HEK293 (cell line): ENCODE measurements around the gene CDKL5.
A peak's percentile ranks its signal among the peaks of the same experiment; 100 is the strongest.

ENCODE experiments used
- CTCF ChIA-PET: fragments of 350-600 bp; formaldehyde crosslinking; extraction: SDS; loops from one replicate; lab custom pipeline; 2021; ENCODE audit warnings: antibody characterized with exemption; lab: Yijun Ruan, JAX
- POLR2A ChIA-PET: fragments of 300-600 bp; formaldehyde crosslinking; extraction: SDS; loops from one replicate; lab custom pipeline; 2020; ENCODE audit warnings: antibody characterized with exemption, inconsistent platforms; lab: Yijun Ruan, JAX
- H3K27ac ChIP-seq: fragments of 200-500 bp; sonication (Bioruptor generic); 2 replicates; pipeline ENCODE4 v1.5.1; 2014; ENCODE audit warnings: low read depth, low read length, control low read depth, inconsistent platforms; ENCODE audit errors: extremely low read depth
- H3K36me3 ChIP-seq, 2 experiments: fragments of 200-500 bp in 1 of 2; sonication (Bioruptor generic) in 1 of 2; 1 replicate in 1 of 2; 2 replicates in 1 of 2; pipeline ENCODE4 v1.5.1; 2014 to 2017; ENCODE audit warnings: inconsistent platforms in 2 of 2, low read length in 2 of 2; ENCODE audit not compliant: control insufficient read depth in 2 of 2, insufficient read depth in 1 of 2
- H3K4me1 ChIP-seq: fragments of 200-500 bp; sonication (Bioruptor generic); 2 replicates; pipeline ENCODE4 v1.5.1; 2014; ENCODE audit warnings: mild to moderate bottlenecking, low read length, inconsistent platforms; ENCODE audit not compliant: control insufficient read depth, insufficient read depth
- H3K4me3 ChIP-seq: 2 replicates; pipeline ENCODE4 v1.5.1; 2011; ENCODE audit warnings: low read depth, mild to moderate bottlenecking, control low read depth, low read length, moderate library complexity
- H3K9me3 ChIP-seq: fragments of 200-500 bp; sonication (Bioruptor generic); 2 replicates; pipeline ENCODE4 v1.5.1; 2014; ENCODE audit warnings: low read depth, low read length, inconsistent platforms; ENCODE audit not compliant: control insufficient read depth, insufficient read depth
- HOXD13 ChIP-seq: sonication (generic); formaldehyde crosslinking; IDR thresholded peaks from 2 replicates; pipeline ENCODE4 v1.8.0; 2022; ENCODE audit warnings: missing genetic modification reagents, borderline replicate concordance
- MYNN ChIP-seq: fragments of 450-650 bp; formaldehyde crosslinking; IDR thresholded peaks from 2 replicates; pipeline ENCODE4 v1.5.1; 2016; ENCODE audit warnings: missing biosample characterization, missing genetic modification characterization, borderline replicate concordance
- OSR2 ChIP-seq: fragments of 450-650 bp; formaldehyde crosslinking; IDR thresholded peaks from 2 replicates; pipeline ENCODE4 v1.5.1; 2016; ENCODE audit warnings: missing biosample characterization, missing genetic modification characterization
- SALL2 ChIP-seq: fragments of 450-650 bp; formaldehyde crosslinking; IDR thresholded peaks from 2 replicates; pipeline ENCODE4 v1.5.0; 2017; ENCODE audit warnings: missing biosample characterization, mild to moderate bottlenecking, missing genetic modification characterization, borderline replicate concordance
- SP3 ChIP-seq: fragments of 450-650 bp; formaldehyde crosslinking; IDR thresholded peaks from 2 replicates; pipeline ENCODE4 v1.5.1; 2016; ENCODE audit warnings: missing biosample characterization, missing genetic modification characterization
- ZNF146 ChIP-seq: fragments of 450-650 bp; formaldehyde crosslinking; IDR thresholded peaks from 2 replicates; pipeline ENCODE4 v1.5.1; 2016; ENCODE audit warnings: missing biosample characterization, missing genetic modification characterization
- ZNF169 ChIP-seq: fragments of 450-650 bp; formaldehyde crosslinking; IDR thresholded peaks from 2 replicates; pipeline ENCODE4 v1.5.1; 2016; ENCODE audit warnings: missing biosample characterization, missing genetic modification characterization
- ZNF24 ChIP-seq: fragments of 450-650 bp; formaldehyde crosslinking; IDR thresholded peaks from 2 replicates; pipeline ENCODE4 v1.5.1; 2016; ENCODE audit warnings: missing biosample characterization, missing genetic modification characterization
- ZNF510 ChIP-seq: fragments of 450-650 bp; formaldehyde crosslinking; IDR thresholded peaks from 2 replicates; pipeline ENCODE4 v1.5.1; 2018; ENCODE audit warnings: mild to moderate bottlenecking, missing genetic modification characterization, missing biosample characterization; ENCODE audit not compliant: insufficient replicate concordance
- ZNF544 ChIP-seq: fragments of 450-650 bp; formaldehyde crosslinking; IDR thresholded peaks from 2 replicates; pipeline ENCODE4 v1.5.0; 2017; ENCODE audit warnings: missing biosample characterization, missing genetic modification characterization
- ZNF654 ChIP-seq: fragments of 450-650 bp; formaldehyde crosslinking; IDR thresholded peaks from 2 replicates; pipeline ENCODE4 v1.5.1; 2016; ENCODE audit warnings: low read depth, missing biosample characterization, missing genetic modification characterization
- ZNF701 ChIP-seq: fragments of 450-650 bp; formaldehyde crosslinking; IDR thresholded peaks from 2 replicates; pipeline ENCODE4 v1.5.1; 2016; ENCODE audit warnings: missing biosample characterization, missing genetic modification characterization
- TF ChIP-seq, protein P1 (sequence below): fragments of 450-650 bp; formaldehyde crosslinking; conservative IDR thresholded peaks from 2 replicates; pipeline ENCODE4 v1.5.1; 2016; ENCODE audit warnings: low read depth, missing biosample characterization, missing genetic modification characterization
- TF ChIP-seq, protein P2 (sequence below): fragments of 450-650 bp; formaldehyde crosslinking; IDR thresholded peaks from 2 replicates; pipeline ENCODE4 v1.5.1; 2016; ENCODE audit warnings: missing biosample characterization, missing genetic modification characterization, borderline replicate concordance
- TF ChIP-seq, protein P3 (sequence below): fragments of 450-650 bp; formaldehyde crosslinking; IDR thresholded peaks from 2 replicates; pipeline ENCODE4 v1.5.1; 2016; ENCODE audit warnings: missing biosample characterization, missing genetic modification characterization
- TF ChIP-seq, protein P4 (sequence below): fragments of 450-650 bp; formaldehyde crosslinking; IDR thresholded peaks from 2 replicates; pipeline ENCODE4 v1.5.1; 2017; ENCODE audit warnings: missing biosample characterization, missing genetic modification characterization
- TF ChIP-seq, protein P5 (sequence below): fragments of 450-650 bp; formaldehyde crosslinking; IDR thresholded peaks from 2 replicates; pipeline ENCODE4 v1.5.1; 2016; ENCODE audit warnings: missing biosample characterization, missing genetic modification characterization

The CDKL5 gene

DNA sequence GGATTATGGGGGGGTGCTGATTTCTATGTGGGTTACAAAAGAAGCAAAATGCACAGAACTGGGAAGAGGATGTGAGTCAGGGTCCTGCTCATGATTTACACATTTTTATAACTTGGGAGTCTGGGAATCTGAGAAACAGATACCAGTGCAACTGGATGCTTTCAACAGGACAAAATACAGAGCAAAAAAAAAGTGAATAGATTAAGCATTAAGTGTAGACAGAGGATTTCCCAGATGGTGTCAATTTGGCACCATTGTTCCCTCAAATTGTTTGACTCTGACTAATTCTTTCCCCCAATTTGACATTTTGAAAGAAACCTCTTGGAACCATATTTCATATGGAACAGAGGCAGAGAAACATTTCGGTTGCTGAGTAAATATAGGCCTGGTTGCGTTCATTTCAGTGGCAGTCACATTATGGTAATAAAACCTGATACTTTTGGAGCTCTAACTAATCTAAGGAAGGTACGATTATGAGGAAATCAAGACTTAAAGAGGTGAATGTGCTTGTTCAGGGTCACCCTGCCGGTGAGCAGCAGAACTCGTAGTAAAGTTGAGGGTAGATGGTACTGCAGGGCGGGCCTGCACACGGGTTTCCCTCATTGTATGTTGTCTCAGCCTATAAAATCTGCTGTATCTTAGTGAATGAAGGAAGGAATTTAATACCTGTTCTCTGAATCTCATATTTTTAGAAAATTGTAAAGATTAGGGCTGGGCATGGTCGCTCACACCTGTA, 18.7 kb upstream of the CDKL5 start:
- H3K4me1 ChIP-seq = no peaks in the 10 kb centered on the region
- ChIA-PET CTCF (interaction anchor here (0.6 kb wide), 1 partner anchor 1285 kb away, joined by 3 read pairs; no protein-coding TSS in a partner anchor), POLR2A (no interaction called here)
- no peak overlapping the region for H3K27ac ChIP-seq
- no peaks in the 10 kb centered on the region for H3K9me3 ChIP-seq
- H3K4me3 ChIP-seq = no peak overlapping the region
- no peak for TF ChIP-seq SP3
- TF ChIP-seq ZNF24 (tag by site-specific recombination) = no peak
- TF ChIP-seq ZNF544 (tag by site-specific recombination) = no peak
- TF ChIP-seq ZNF701 = no peak
- TF ChIP-seq, protein P1, sequence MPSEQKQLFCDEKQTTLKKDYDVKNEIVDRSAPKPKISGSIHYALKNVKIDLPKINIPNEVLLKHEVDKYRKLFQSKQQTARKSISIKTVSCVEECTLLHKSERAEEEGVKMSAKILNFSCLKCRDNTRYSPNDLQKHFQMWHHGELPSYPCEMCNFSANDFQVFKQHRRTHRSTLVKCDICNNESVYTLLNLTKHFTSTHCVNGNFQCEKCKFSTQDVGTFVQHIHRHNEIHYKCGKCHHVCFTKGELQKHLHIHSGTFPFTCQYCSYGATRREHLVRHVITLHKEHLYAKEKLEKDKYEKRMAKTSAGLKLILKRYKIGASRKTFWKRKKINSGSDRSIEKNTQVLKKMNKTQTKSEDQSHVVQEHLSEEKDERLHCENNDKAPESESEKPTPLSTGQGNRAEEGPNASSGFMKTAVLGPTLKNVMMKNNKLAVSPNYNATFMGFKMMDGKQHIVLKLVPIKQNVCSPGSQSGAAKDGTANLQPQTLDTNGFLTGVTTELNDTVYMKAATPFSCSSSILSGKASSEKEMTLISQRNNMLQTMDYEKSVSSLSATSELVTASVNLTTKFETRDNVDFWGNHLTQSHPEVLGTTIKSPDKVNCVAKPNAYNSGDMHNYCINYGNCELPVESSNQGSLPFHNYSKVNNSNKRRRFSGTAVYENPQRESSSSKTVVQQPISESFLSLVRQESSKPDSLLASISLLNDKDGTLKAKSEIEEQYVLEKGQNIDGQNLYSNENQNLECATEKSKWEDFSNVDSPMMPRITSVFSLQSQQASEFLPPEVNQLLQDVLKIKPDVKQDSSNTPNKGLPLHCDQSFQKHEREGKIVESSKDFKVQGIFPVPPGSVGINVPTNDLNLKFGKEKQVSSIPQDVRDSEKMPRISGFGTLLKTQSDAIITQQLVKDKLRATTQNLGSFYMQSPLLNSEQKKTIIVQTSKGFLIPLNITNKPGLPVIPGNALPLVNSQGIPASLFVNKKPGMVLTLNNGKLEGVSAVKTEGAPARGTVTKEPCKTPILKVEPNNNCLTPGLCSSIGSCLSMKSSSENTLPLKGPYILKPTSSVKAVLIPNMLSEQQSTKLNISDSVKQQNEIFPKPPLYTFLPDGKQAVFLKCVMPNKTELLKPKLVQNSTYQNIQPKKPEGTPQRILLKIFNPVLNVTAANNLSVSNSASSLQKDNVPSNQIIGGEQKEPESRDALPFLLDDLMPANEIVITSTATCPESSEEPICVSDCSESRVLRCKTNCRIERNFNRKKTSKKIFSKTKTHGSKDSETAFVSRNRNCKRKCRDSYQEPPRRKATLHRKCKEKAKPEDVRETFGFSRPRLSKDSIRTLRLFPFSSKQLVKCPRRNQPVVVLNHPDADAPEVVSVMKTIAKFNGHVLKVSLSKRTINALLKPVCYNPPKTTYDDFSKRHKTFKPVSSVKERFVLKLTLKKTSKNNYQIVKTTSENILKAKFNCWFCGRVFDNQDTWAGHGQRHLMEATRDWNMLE (tag by site-specific recombination) = no peak
- TF ChIP-seq OSR2 (tag by site-specific recombination) = peak; percentile 42; the same call in 1 of the 2 replicates
- no peaks in the 10 kb centered on the region for H3K36me3 ChIP-seq

DNA sequence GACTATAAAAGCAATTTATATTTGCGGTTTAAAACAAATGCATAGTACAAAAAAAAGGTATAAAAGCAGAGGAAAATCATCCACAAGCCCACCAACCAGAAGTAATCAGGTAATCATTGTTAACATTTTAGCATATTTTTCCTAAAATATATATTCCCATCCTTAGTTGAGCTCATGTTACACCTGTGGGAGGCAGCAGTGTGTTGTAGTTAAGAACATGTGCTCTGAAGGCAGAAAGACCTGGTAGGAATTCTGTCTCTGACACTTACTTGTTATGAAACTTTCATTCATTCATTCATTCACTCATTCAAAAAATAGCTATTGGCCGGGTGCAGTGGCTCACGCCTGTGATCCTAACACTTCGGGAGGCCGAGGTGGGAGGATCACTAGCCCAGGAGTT, 15.4 kb upstream of the CDKL5 start:
- Histone ChIP-seq H3K36me3 (no peaks in the 10 kb centered on the region), H3K27ac (no peak overlapping the region), H3K4me3 (no peak overlapping the region), H3K9me3 (no peaks in the 10 kb centered on the region), H3K4me1 (no peaks in the 10 kb centered on the region)
- TF ChIP-seq, protein P2, sequence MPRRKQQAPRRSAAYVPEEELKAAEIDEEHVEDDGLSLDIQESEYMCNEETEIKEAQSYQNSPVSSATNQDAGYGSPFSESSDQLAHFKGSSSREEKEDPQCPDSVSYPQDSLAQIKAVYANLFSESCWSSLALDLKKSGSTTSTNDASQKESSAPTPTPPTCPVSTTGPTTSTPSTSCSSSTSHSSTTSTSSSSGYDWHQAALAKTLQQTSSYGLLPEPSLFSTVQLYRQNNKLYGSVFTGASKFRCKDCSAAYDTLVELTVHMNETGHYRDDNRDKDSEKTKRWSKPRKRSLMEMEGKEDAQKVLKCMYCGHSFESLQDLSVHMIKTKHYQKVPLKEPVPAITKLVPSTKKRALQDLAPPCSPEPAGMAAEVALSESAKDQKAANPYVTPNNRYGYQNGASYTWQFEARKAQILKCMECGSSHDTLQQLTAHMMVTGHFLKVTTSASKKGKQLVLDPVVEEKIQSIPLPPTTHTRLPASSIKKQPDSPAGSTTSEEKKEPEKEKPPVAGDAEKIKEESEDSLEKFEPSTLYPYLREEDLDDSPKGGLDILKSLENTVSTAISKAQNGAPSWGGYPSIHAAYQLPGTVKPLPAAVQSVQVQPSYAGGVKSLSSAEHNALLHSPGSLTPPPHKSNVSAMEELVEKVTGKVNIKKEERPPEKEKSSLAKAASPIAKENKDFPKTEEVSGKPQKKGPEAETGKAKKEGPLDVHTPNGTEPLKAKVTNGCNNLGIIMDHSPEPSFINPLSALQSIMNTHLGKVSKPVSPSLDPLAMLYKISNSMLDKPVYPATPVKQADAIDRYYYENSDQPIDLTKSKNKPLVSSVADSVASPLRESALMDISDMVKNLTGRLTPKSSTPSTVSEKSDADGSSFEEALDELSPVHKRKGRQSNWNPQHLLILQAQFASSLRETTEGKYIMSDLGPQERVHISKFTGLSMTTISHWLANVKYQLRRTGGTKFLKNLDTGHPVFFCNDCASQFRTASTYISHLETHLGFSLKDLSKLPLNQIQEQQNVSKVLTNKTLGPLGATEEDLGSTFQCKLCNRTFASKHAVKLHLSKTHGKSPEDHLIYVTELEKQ (tag by site-specific recombination) = no peak
- TF ChIP-seq ZNF146 = no peak
- TF ChIP-seq SALL2 (tag by site-specific recombination) = no peak
- peak; percentile 51 for TF ChIP-seq ZNF654 (tag by site-specific recombination)
- ChIA-PET POLR2A (no interaction called here), CTCF (interaction anchor here (0.6 to 2.8 kb wide), 11 partner anchors 9 to 924 kb away, joined by 3 to 10 read pairs (median 3); no protein-coding TSS in a partner anchor)

DNA sequence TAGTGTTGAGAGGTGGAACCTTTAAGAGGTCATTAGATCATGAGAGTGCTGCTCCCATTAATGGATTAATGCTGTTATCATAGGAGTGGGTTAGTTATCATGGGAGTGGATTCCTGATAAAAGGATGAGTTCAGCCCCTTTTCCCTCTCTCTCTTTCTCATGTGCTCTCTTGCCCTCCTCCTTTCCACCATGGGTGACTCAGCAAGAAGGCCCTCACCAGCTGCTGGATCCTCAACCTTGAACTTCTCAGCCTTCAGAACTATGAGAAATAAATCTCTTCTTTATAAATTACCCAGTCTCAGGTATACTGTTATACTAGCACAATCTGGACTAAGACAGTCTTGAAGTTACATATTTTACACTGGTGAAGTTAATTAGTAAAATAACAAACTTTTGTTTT, 10.0 kb upstream of the CDKL5 start:
- H3K4me1 ChIP-seq = no peaks in the 10 kb centered on the region
- ChIA-PET POLR2A (no interaction called here), CTCF (interaction anchor here (0.7 kb wide), 1 partner anchor 835 kb away, joined by 4 read pairs; no protein-coding TSS in a partner anchor)
- H3K27ac ChIP-seq = no peak overlapping the region
- no peaks in the 10 kb centered on the region for H3K36me3 ChIP-seq
- no peak overlapping the region for H3K4me3 ChIP-seq
- H3K9me3 ChIP-seq = no peaks in the 10 kb centered on the region
- no peak for TF ChIP-seq ZNF169
- no peak for TF ChIP-seq HOXD13 (CRISPR knock-in tag)
- TF ChIP-seq, protein P3, sequence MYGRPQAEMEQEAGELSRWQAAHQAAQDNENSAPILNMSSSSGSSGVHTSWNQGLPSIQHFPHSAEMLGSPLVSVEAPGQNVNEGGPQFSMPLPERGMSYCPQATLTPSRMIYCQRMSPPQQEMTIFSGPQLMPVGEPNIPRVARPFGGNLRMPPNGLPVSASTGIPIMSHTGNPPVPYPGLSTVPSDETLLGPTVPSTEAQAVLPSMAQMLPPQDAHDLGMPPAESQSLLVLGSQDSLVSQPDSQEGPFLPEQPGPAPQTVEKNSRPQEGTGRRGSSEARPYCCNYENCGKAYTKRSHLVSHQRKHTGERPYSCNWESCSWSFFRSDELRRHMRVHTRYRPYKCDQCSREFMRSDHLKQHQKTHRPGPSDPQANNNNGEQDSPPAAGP (tag by site-specific recombination) = no peak
- TF ChIP-seq MYNN = no peak
- TF ChIP-seq, protein P4, sequence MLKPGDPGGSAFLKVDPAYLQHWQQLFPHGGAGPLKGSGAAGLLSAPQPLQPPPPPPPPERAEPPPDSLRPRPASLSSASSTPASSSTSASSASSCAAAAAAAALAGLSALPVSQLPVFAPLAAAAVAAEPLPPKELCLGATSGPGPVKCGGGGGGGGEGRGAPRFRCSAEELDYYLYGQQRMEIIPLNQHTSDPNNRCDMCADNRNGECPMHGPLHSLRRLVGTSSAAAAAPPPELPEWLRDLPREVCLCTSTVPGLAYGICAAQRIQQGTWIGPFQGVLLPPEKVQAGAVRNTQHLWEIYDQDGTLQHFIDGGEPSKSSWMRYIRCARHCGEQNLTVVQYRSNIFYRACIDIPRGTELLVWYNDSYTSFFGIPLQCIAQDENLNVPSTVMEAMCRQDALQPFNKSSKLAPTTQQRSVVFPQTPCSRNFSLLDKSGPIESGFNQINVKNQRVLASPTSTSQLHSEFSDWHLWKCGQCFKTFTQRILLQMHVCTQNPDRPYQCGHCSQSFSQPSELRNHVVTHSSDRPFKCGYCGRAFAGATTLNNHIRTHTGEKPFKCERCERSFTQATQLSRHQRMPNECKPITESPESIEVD (tag by site-specific recombination) = no peak
- no peak for TF ChIP-seq ZNF510
- TF ChIP-seq, protein P5, sequence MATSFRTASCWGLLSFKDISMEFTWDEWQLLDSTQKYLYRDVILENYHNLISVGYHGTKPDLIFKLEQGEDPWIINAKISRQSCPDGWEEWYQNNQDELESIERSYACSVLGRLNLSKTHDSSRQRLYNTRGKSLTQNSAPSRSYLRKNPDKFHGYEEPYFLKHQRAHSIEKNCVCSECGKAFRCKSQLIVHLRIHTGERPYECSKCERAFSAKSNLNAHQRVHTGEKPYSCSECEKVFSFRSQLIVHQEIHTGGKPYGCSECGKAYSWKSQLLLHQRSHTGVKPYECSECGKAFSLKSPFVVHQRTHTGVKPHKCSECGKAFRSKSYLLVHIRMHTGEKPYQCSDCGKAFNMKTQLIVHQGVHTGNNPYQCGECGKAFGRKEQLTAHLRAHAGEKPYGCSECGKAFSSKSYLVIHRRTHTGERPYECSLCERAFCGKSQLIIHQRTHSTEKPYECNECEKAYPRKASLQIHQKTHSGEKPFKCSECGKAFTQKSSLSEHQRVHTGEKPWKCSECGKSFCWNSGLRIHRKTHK (tag by site-specific recombination) = no peak
